Endometrial microvascular endothelial cells (primary cell): ENCODE results near the gene TTC21B. TPM values are rescaled to one million over a fixed set of nuclear protein-coding genes. Genes with fewer than 3 reads are reported as not detected.
"Not testable (repeated sequence)": the region's sequence is repeated elsewhere in the genome, so short reads cannot be mapped to it uniquely, and the experiment has no call there.

Experiments used
- in situ Hi-C: cut with HindIII; loops from 2 replicates; pipeline ENCODE4 v1.10.0; 2017; ENCODE audit warnings: low sequenced_read_pairs, low pct_unique_long_range_greater_than_20kb; ENCODE audit errors: inconsistent ontology term
- total RNA-seq: library from RNA; depleted of rRNA; stranded (reverse); fragments of >200 nt; gene quantifications from one replicate; pipeline ENCODE4 v1.2.3, GENCODE V29; 2015; ENCODE audit errors: inconsistent ontology term

Gene TTC21B
- total RNA-seq, 1 donor from 2014 or later: 15.6 TPM

DNA sequence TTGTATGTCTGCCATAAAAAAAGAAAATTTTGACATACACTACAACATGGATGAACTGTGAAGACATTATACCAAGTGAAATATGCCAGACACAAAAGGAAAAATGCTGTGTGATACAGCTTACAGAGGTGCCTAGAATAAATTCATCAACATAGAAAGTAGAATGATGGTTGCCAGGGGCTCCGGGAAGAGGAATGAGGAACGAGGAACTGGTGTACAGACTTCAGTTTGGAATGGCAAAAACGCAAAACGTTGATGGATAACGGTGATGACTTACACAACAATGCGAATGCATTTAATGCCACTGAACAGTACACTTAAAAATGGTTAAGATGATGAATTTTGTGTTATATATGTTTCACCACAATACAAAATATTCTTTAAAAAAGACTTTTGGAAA is 61.0 kb downstream of the TTC21B start:
- in situ Hi-C loops: no loop called here

GRCh38 chr2:165891943-165892342 is 61.6 kb downstream of the TTC21B start:
- in situ Hi-C loops: no loop called here

DNA sequence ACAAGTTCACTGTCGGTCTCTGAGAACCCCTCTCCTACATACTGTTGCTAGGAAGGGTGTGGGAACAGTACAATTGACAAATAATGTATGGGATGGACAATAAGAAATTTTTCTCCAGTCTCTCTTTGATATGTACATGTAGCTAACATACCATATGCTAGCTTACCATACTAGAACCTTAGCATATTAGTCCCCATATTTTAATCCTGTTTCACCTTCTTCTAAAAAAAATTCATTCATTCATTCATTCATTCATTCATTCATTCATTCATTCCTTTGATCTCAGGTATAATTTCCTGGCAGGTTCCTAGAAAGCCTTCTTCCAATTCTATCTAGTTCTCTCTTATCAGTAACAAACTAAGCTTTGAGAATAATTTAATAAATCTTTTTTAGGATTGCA is 62.2 kb downstream of the TTC21B start:
- in situ Hi-C loops: no loop called here

GRCh38 chr2:165889798-165890197 is 63.8 kb downstream of the TTC21B start:
- in situ Hi-C loops: no loop called here

DNA sequence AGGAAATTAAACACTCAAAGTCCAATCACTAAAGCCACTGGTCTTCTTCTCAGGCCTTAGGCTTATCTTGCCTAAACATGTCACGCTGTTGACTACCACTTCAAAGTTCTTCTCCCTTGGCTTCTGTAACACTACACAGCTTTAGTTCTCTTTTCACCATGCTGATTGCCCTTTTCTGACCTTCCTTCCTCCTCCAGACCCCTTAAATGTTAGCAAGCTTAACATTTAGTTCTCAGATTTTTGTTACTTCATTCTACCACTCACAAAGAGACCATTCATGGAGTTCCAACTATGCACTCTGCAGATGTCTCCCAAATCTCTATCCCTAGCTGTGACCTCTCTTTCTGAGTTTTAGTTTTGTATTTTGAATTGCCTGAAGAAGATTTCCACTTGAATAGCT is 64.4 kb downstream of the TTC21B start:
- in situ Hi-C loops: no loop called here

DNA sequence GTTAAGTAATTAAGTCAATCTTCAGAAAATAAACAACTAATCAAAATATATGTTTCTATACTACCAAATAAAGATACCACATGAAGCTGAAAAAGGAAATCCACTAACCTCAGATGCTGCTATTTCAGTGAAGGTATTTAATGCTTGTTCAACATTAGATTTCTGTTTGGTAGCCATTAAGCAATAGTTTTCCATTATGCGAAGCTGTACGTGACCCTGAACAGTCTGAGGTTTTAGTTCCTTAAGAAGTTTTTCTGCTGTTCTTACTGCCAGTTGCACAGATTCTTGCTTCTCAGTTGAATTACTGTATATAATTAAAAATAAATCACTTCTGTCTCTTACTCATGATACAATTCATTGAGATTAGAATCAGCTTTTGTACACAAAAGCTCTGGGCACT is 65.4 kb downstream of the TTC21B start:
- in situ Hi-C loops: no loop called here

DNA sequence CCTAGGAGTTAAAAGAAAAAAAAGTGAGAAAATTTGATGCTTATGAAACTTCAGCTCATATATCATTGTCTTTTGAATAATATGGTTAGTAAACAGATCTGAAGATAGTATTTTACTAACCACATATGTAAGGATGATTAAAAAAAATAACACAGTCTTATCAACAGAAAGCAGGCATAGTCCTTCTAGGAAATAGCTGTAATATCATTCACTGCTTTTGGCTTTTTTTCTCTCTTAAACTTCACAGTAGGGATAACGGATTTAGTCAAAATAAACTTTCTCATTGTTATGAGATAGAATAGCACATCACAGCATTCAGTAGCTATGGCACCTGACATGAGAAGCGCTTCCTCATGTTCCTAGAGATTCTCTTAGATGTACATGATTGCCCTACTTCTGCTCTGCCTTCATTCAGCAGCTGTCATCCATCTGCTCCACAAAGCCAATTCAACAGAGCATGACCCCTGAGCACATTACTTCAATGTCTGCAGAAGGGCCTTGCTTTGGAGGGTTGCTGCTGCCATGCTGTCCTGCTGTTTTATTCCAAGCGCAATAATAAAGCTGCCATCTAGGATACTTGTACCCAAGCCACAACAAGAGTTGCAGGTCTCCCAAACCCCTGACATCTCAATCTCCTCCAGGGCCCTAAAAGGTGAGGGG is 67.0 kb downstream of the TTC21B start:
- in situ Hi-C loops: no loop called here

GRCh38 chr2:165877565-165878550 is 75.7 kb downstream of the TTC21B start:
- in situ Hi-C loops: no loop called here

DNA sequence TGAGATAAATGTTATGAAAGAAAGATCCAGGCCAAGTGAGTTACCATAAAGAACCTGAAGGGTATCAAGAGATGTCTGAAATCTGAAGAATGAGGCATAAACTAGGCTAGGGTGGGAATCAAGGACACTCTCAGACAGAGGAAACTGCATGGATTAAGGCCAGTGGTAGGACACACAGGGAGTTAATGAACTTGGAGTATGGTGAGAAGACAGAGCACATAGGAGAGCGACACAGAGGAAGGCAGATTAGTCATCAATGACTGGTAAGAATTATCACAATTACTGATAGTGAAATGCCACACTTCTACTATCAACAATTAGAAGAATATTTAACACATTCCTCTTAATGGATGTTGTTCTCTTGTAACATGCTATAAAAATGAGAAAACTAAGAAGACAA is 76.9 kb downstream of the TTC21B start:
- in situ Hi-C loops: no loop called here

GRCh38 chr2:165876269-165876668 is 77.3 kb downstream of the TTC21B start:
- in situ Hi-C loops: no loop called here

- in situ Hi-C loops: no loop called here
These were observed 79.0 kb downstream of the TTC21B start for GRCh38 chr2:165874445-165875039.

DNA sequence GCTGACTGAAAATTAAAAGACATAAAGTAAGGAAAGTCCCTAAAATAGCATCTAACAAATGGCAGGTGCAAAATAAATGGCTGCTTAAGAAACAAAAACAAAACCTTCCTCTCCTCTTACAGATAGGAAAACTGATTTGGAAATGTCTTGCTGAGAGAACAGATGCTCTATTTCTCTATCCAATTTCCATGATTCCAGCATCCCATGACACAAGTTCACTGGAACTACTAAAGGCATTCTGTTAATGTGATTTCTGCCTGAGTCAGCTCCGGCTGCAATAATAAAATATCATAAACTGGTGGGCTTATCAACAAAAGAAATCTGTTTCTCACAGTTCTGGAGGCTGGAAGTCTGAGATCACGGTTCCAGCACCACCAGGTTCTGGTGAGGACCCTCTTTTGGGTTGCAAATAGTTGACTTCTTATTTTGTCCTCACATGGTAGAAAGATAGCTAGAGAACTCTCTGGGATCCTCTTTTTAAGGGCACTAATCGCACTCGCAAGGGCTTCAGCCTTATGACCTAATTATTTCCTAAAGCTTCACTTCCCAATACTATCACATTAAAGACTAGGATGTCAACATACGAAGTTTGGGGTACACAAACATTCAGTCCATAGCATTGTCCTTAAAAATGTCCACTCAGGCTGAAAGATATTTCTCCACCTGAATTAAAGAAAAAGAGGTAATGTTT is 81.3 kb downstream of the TTC21B start:
- in situ Hi-C loops: no loop called here

- in situ Hi-C loops: no loop called here
These were observed 82.6 kb downstream of the TTC21B start for GRCh38 chr2:165871025-165871424.

- in situ Hi-C loops: no loop called here
These were observed 83.2 kb downstream of the TTC21B start for GRCh38 chr2:165870346-165870745.

GRCh38 chr2:165868211-165868610 is 85.4 kb downstream of the TTC21B start:
- in situ Hi-C loops: no loop called here

- in situ Hi-C loops: no loop called here
These were observed 89.3 kb downstream of the TTC21B start for GRCh38 chr2:165864296-165864695.

DNA sequence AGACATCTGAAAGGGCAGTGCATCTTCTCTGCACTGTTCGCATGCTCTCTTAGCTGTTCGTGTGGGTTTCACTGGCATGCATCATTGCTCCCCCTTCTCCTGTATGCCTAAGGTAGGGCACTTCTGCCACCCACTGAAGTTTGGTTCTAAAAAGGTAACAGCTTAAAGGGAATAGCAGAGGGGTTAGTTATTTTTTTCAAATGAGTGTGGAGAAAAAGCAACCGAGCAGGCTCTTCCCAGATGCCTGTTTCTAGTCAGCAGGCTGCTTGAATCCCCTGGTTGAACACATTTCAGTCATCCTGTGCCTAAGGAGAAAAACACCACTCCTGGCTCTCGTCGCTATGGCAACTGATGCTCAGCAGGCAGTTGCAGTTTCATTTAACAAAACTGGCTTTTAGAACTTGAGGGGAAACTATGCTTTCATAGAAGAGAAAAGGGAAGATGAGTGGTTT is 89.7 kb downstream of the TTC21B start:
- in situ Hi-C loops: no loop called here

DNA sequence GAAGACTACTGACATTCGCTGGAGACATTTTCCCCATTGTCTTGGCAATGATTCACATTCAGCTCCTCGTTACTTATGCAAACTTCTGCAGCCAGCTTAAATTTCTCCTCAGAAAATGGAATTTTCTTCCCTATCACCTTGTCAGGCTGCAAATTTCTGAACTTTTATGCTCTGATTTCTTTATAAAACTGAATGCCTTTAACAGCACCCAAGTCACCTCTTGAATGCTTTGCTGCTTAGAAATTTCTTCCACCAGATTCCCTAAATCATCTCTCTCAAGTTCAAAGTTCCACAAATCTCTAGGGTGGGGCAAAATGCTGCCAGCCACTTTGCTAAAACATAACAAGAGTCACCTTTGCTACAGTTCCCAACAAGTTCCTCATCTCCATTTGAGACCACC is 92.5 kb downstream of the TTC21B start:
- in situ Hi-C loops: not testable (repeated sequence)

DNA sequence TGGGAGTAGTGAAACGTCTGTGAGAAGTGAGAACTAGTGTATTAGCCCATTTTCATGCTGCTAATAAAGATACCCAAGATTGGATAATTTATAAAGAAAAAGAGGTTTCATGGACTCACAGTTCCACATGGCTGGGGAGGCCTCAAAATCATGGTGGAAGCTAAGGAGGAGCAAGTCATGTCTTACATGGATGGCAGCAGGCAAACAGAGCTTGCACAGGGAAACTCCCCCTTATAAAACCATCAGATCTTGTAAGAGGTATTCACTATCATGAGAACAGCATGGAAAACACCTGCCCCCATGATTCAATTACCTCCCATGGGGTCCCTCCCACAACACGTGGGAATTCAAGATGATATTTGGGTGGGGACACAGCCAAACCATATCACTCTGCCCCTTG is 93.9 kb downstream of the TTC21B start:
- in situ Hi-C loops: not testable (repeated sequence)
